Measurements from ENCODE around the gene RNF169. TPM values are rescaled to one million over a fixed set of nuclear protein-coding genes. Genes with fewer than 3 reads are reported as not detected.
"Not testable (repeated sequence)": the region's sequence is repeated elsewhere in the genome, so short reads cannot be mapped to it uniquely, and the experiment has no call there.

RNF169 gene
- polyA plus RNA-seq, 4 donors: 18.9 to 19.4 (median 19.1) TPM

DNA sequence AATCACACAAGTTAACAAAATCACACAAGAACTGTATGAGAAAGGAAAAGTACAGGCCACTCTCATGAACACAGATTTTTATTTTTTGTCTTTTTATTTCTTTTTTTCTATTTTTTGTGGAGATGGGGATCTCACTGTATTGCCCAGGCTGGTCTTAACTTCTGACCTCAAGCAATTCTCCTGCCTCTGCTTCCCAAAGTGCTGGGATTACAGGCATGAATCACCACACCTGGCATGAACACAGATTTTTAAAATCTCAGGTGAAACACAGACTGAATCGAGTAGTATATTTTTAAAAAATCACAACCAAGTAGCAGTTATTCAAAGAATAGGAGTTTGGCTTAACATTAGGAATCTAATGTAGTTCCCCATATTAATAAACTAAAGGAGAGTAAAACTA lies 18.3 kb downstream of the RNF169 start:
- DNase-seq (ENCODE audit: low read depth in 4 of 4, low spot score in 3 of 4): no peak

- DNase-seq (ENCODE audit: low read depth in 4 of 4, low spot score in 3 of 4): not testable (repeated sequence)
Observed at GRCh38 chr11:74768172-74768651, 19.6 kb downstream of the RNF169 start.

DNA sequence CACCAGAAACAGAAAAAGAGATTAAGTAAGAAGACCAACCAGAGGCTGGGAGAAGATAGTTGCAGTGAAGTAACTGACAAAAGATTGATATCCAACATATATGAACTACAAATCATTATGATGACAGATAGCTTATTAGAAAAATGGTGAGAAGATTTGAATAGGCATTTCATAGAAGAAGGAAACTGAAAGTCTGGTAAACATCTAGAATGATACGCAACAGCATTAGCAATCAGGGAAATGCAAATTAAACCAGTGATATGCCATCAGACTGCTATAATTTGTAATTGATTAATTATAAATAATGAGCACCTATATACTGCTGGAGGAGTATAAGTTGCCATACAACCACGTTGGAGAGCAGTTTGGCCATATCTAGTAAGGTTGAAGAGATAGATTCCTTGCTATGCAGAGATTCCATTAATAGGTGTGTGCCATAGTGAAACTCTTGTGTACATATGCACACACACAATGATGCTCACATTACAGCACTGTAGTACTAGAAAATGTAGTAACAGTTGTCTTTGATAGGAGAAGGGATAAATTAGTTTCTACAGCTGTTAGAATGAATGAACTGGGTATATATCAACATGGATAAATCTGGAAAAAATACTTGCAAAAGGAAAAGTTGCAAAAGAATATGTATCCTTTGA lies 20.5 kb downstream of the RNF169 start:
- DNase-seq (ENCODE audit: low read depth in 4 of 4, low spot score in 3 of 4): no peak

GRCh38 chr11:74770456-74770855 lies 21.8 kb downstream of the RNF169 start:
- no peak for DNase-seq (ENCODE audit: low read depth in 4 of 4, low spot score in 3 of 4)

DNA sequence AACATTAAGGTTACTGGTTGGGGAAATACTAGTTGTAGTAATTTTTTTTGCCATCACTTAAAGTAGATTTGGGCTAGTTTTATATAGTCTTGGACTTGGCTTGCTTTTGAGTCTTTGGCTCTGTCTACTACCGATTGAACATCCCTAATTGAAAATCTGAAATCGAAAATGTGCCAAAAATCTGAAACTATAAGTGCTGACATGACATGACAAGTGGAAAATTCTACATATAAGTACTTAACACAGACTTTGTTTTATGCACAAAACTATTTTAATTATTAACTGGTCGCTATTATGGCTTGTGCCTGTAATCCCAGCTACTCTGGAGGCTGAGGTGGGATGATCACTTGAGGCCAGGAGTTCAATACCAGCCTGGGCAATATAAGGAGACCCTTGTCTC lies 22.5 kb downstream of the RNF169 start:
- DNase-seq (ENCODE audit: low read depth in 4 of 4, low spot score in 3 of 4): no peak

DNA sequence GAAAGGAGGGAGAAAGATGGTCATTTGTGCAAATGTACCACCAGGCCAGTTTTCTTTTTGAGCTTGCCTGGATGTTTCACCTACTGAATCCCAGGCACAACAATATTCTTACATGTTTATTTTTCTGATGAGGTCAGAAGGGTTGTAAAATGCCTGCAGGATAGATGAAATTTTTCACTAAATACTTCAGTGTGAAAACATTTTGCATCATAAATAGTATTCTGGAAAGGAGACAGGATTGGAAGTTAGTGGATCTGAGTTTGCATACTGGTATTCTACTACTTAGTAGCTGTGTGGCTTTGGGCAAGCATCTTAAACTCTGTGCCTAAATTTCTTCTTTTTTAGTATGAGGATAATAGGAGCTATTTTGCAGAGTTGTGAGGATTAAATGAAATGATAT lies 24.8 kb downstream of the RNF169 start:
- no peak for DNase-seq (ENCODE audit: low read depth in 4 of 4, low spot score in 3 of 4)

DNA sequence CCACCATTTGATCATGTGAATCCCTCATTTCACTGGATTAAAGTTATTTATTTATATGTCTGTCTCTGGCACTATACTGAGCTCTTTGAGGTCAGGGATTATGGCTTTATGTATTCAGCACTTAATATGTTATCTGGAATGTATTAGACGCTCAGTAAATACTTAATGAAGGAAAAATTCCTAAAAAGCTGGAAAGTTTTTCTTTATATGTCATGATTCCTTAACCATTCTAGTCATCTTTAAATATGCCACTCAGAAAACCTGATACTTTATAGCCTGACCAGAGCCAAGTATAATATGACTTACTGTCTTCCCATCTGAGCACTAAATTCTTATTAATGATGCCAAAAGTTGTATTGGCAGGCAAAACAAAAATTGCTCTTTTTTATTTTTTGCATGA lies 27.1 kb downstream of the RNF169 start:
- DNase-seq (ENCODE audit: low read depth in 4 of 4, low spot score in 3 of 4): no peak

- no peak for DNase-seq (ENCODE audit: low read depth in 4 of 4, low spot score in 3 of 4)
Observed at GRCh38 chr11:74776546-74776945, 27.9 kb downstream of the RNF169 start.

DNA sequence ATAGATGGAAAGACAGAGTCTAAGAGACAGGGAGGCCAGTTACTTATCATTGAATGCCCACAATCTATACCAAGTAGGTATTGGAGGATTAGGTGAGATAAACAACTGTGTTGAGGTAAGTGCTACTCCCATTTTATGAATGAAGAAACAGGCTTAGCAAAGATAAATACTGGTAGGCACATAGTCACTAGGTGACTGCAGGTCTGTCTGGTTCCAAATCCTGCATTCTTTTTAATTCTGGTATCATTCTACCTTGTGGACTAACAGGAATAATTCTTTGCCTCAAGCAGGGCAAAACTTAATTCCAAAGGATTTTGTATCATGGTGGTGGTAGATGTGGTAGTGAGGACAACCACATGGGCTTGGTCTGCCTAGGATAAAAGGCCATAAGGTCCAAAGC lies 28.4 kb downstream of the RNF169 start:
- DNase-seq (ENCODE audit: low read depth in 4 of 4, low spot score in 3 of 4): no peak

DNA sequence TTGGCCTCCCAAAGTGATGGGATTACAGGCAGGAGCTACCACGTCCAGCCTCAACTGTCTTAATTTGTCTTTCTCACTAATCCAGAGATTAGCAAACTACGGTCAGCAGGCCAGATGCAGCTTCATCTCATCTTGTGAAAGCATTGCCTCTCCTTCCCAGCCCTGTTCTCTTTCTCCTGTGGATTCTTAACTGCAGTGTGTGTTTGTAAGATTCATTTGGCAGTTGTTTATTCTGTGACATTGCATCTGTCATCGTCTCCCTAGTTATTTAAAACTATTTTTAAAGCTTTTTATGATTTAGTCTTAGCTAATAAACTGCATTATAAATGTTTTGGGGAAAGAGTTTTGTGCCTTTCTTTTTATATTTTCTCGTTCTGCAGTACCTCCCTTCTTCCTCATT lies 29.2 kb downstream of the RNF169 start:
- no peak for DNase-seq (ENCODE audit: low read depth in 4 of 4, low spot score in 3 of 4)

- no peak for DNase-seq (ENCODE audit: low read depth in 4 of 4, low spot score in 3 of 4)
Observed at GRCh38 chr11:74778581-74778980, 29.9 kb downstream of the RNF169 start.

DNA sequence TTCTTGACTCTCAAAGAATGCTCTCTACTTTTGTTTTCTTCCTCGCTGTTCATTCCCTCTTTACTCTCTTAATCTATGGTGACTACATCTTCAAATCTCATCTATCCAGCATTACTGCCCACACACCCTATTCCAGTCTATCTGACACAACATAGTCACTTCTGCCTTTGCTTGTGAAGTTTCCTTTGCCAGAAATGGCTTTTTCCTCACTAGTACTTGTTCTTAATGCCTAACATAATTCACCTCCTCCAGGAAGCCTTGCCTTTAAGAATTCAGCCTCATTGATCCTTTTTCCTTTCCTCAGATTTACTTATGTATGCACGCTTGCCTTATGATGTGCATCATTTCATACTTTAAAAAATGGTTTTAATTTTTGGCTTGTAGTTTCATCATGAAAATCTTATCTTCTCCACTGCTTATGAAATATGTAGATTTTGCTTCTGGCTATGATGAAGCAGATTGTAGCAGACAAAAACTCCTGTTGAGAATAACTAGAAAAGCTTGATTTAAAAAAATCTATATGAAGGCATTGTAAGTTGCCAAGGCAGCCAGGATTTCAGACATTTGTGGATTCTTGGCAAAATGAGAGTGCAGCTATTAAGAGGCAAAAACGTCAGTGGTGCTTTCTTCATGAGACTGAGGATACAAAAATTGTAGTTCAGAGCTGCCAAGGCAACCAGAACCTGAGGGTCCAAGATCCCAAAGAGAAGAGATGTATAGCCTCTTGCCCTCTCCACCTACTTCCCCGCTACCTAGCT lies 31.8 kb downstream of the RNF169 start:
- no peak for DNase-seq (ENCODE audit: low read depth in 4 of 4, low spot score in 3 of 4)

GRCh38 chr11:74783241-74783871 lies 34.7 kb downstream of the RNF169 start:
- no peak for DNase-seq (ENCODE audit: low read depth in 4 of 4, low spot score in 3 of 4)

GRCh38 chr11:74784234-74784633 lies 35.6 kb downstream of the RNF169 start:
- DNase-seq (ENCODE audit: low read depth in 4 of 4, low spot score in 3 of 4): no peak

DNA sequence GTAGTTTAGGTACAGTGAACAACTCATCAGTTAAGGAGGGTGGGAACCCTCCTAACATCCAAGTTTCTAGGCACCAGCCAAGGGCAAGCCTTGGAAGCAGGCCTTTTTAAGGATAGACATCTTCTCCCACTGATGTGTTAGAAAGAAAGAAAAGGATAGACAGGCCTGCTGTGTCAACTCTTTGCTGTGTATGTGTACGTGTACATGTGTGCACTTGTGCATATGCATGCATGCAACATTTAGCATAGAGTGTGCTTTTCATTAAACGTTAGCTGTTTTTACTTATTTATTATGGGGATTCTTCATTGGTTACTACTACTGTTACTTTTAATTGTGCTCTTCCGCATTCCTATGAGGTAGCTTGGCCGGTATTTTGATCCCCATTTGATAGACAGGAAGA lies 36.1 kb downstream of the RNF169 start:
- DNase-seq (ENCODE audit: low read depth in 4 of 4, low spot score in 3 of 4): no peak

- DNase-seq (ENCODE audit: low read depth in 4 of 4, low spot score in 3 of 4): no peak
Observed at GRCh38 chr11:74786574-74786973, 37.9 kb downstream of the RNF169 start.

DNA sequence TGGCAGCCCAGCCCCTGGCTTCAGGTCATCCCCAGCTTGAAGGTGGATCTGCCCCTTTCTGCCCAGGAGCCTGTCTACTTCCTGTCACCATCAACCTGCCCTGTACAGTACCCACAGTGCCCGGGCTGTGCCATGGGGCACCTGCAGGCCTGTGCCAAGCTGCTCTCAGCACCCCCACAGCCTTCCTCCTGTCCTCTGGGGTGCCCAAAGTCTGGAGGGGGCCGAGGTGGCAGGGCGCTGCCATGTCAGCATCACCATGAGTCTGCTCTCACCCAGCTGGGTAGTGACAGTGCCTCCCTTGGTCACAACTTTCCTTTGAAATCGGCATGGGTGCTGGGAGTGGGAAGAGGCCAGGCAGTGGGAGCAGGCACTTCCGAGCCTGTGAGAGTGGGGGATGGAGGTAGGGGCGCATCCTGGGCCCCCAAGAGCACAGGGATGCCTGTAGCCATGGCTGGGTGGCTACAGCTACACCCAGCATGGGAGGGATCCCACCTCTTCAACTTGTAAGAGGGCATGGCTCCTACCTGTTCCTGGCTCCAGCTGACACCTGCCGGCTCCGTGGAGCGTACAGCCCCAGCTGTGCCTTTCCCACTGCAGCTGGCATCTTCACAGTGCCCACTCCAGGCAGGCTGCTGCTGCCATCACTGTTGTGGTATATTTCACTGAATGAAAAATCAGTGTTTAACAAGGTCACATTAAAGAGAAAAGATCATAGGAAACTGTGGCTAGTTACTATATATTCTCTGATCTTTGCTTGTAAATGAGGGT lies 42.9 kb downstream of the RNF169 start:
- DNase-seq (ENCODE audit: low read depth in 4 of 4, low spot score in 3 of 4): no peak

GRCh38 chr11:74806267-74806666 lies 57.6 kb downstream of the RNF169 start:
- DNase-seq (ENCODE audit: low read depth in 4 of 4, low spot score in 3 of 4): no peak

DNA sequence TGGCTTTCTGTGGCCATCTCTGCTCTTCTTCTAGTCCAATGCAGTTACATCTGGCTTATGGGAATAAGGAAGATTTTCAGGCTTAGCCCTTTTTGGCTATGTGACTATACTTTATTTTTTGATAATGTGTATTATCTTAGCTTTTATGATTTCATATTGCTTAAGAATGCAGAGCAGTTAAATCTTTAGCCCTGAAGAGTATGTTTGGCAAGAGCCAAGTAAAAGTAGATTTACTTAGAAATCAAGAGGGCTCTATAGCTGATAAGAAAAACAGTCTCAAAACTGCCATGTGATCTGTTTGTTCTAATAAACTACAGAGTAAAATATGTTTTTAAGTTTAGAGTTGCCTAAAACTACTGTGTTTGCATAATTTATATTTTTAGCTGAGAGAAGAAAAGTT lies 61.2 kb downstream of the RNF169 start:
- DNase-seq (ENCODE audit: low read depth in 4 of 4, low spot score in 3 of 4): no peak

DNA sequence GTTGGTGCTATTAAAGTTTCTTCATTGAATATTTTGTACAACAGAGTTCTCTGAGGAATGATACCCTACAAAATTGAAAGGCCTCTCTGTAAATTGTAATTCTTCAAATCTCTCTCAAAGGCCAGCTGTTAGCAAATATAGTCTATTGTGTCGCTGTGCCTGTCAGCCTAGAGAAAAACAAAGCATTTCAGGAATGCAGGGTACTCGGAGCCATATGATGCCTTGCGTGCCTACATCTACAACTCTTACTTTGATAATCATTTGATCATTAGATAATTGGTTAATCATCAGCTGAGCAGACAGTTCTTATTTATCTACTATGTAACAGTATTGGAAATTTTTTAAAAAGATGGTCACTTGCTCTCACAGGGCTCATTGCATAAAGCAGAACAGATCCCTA lies 67.3 kb downstream of the RNF169 start:
- no peak for DNase-seq (ENCODE audit: low read depth in 4 of 4, low spot score in 3 of 4)

GRCh38 chr11:74816664-74817063 lies 68.0 kb downstream of the RNF169 start:
- no peak for DNase-seq (ENCODE audit: low read depth in 4 of 4, low spot score in 3 of 4)

Data from left renal pelvis (tissue), 4 donors.